22Rv1 (cell line): Measurements from ENCODE around the gene OSTC.

ENCODE experiments used
- H3K27ac ChIP-seq: fragments of 450-650 bp; 2 replicates; pipeline ENCODE4 v1.5.1; 2017
- CTCF ChIP-seq: fragments of 450-650 bp; IDR thresholded peaks from 2 replicates; pipeline ENCODE4 v1.5.1; 2017; ENCODE audit warnings: mild to moderate bottlenecking
- ZFX ChIP-seq: fragments of 450-650 bp; IDR thresholded peaks from 2 replicates; pipeline ENCODE4 v1.6.1; 2017; ENCODE audit warnings: antibody characterized with exemption, borderline replicate concordance

The OSTC gene

GRCh38 chr4:108716340-108716739 lies 65.9 kb downstream of the OSTC start:
- no peak overlapping the region for H3K27ac ChIP-seq
- no peak for TF ChIP-seq CTCF
- TF ChIP-seq ZFX = no peak

GRCh38 chr4:108717386-108717785 lies 67.0 kb downstream of the OSTC start:
- no peak overlapping the region for H3K27ac ChIP-seq
- TF ChIP-seq CTCF (no peak), ZFX (no peak)
